ENCODE results near the gene SNAP91. TPM values are rescaled to one million over a fixed set of nuclear protein-coding genes. Genes with fewer than 3 reads are reported as not detected.
"Not testable (repeated sequence)": the region's sequence is repeated elsewhere in the genome, so short reads cannot be mapped to it uniquely, and the experiment has no call there.

Gene SNAP91
- total RNA-seq, 1 donor from 2014 or later = not detected

- no peak overlapping the region for H3K4me3 Mint-ChIP-seq
- H3K27me3 Mint-ChIP-seq (ENCODE audit: insufficient read depth) = no peaks in the 10 kb centered on the region
- intact Hi-C loops (cut with micrococcal nuclease) = no loop called here
- H3K27ac Mint-ChIP-seq = no peak overlapping the region
- DNase-seq (ENCODE audit: low spot score) = no peak
- H3K4me1 Mint-ChIP-seq (ENCODE audit: low read depth) = no peaks in the 10 kb centered on the region
- no peaks in the 10 kb centered on the region for H3K36me3 Mint-ChIP-seq (ENCODE audit: low read depth)
- peaks cover 6% of the 10 kb centered on the region for H3K9me3 Mint-ChIP-seq
Measured at GRCh38 chr6:83574783-83575182, 134.1 kb downstream of the SNAP91 start.

DNA sequence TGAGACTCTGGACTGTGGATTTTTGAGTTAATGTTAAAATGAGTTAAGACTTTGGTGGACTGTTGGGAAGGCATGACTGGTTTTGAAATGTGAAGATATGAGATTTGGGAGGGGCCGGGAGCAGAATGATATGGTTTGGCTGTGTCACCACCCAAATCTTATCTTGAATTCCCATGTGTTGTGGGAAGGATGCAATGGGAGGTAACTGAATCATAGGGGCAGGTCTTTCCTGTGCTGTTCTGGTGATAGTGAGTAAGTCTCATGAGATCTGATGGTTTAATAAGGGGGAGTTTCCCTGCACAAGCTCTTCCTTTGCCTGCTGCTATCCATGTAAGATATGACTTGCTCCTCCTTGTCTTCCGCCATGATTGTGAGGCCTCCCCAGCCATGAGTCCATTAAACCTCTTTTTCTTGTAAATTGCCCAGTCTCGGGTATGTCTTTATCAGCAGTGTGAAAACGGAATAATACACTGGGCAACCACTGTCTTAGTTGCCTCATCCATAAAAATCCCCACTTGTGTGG lies 137.2 kb downstream of the SNAP91 start:
- H3K27ac Mint-ChIP-seq; H3K4me1 Mint-ChIP-seq (ENCODE audit: low read depth); H3K36me3 Mint-ChIP-seq (ENCODE audit: low read depth); H3K9me3 Mint-ChIP-seq; DNase-seq (ENCODE audit: low spot score); H3K27me3 Mint-ChIP-seq (ENCODE audit: insufficient read depth); intact Hi-C loops (cut with micrococcal nuclease); H3K4me3 Mint-ChIP-seq: not testable (repeated sequence)

GRCh38 chr6:83558975-83559374 lies 149.9 kb downstream of the SNAP91 start:
- Mint-ChIP-seq H3K27me3 (ENCODE audit: insufficient read depth) (peaks cover 1% of the 10 kb centered on the region), H3K9me3 (no peaks in the 10 kb centered on the region), H3K4me1 (ENCODE audit: low read depth) (no peaks in the 10 kb centered on the region), H3K27ac (no peak overlapping the region), H3K4me3 (no peak overlapping the region), H3K36me3 (ENCODE audit: low read depth) (no peaks in the 10 kb centered on the region)
- intact Hi-C loops (cut with micrococcal nuclease) = no loop called here
- DNase-seq (ENCODE audit: low spot score) = no peak

DNA sequence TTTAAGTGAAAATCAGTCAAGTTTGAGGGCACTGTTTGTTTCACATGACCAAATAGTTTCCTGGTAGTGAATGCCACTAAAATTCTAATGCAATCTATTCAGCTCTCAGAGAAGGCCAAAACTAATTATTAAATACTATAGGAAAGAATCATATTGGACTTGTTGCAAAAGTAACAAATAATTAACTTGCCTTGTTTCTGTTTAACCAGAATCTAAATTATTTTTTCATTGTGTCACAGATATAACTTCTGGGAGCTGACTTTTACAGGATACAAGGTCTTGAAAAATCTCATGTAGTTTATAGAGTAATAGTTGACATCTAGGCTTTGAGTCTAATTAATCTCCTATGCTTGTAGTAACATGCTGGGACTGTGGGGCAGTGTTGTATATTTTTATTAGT lies 152.0 kb downstream of the SNAP91 start:
- DNase-seq (ENCODE audit: low spot score) = no peak
- H3K27me3 Mint-ChIP-seq (ENCODE audit: insufficient read depth) = peaks cover 1% of the 10 kb centered on the region
- no peak overlapping the region for H3K4me3 Mint-ChIP-seq
- intact Hi-C loops (cut with micrococcal nuclease) = no loop called here
- no peaks in the 10 kb centered on the region for H3K9me3 Mint-ChIP-seq
- no peaks in the 10 kb centered on the region for H3K4me1 Mint-ChIP-seq (ENCODE audit: low read depth)
- no peaks in the 10 kb centered on the region for H3K36me3 Mint-ChIP-seq (ENCODE audit: low read depth)
- H3K27ac Mint-ChIP-seq = no peak overlapping the region

DNA sequence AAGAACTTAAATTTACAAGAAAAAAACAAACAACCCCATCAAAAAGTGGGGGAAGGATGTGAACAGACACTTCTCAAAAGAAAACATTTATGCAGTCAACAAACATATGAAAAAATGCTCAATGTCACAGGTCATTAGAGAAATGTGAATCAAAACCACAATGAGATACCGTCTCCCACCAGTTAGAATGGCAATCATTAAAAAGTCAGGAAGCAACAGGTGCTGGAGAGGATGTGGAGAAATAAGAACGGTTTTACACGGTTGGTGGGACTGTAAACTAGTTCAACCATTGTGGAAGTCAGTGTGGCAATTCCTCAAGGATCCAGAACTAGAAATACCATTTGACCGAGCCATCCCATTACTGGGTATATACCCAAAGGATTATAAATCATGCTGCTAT lies 157.2 kb downstream of the SNAP91 start:
- H3K9me3 Mint-ChIP-seq = peaks cover 14% of the 10 kb centered on the region
- intact Hi-C loops (cut with micrococcal nuclease); H3K4me1 Mint-ChIP-seq (ENCODE audit: low read depth): not testable (repeated sequence)

DNA sequence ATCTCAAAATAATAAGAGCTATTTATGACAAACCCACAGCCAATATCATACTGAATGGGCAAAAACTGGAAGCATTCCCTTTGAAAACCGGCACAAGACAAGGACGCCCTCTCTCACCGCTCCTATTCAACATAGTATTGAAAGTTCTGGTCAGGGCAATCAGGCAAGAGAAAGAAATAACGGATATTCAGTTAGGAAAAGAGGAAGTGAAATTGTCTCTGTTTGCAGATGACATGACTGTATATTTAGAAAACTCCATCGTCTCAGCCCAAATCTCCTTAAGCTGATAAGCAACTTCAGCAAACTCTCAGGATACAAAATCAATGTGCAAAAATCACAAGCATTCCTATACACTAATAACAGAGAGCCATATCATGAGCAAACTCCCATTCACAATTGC lies 158.4 kb downstream of the SNAP91 start:
- H3K4me3 Mint-ChIP-seq; H3K36me3 Mint-ChIP-seq (ENCODE audit: low read depth); H3K27ac Mint-ChIP-seq; H3K4me1 Mint-ChIP-seq (ENCODE audit: low read depth); DNase-seq (ENCODE audit: low spot score); H3K27me3 Mint-ChIP-seq (ENCODE audit: insufficient read depth); intact Hi-C loops (cut with micrococcal nuclease): not testable (repeated sequence)
- H3K9me3 Mint-ChIP-seq = peaks cover 14% of the 10 kb centered on the region

More for the DNA sequence above, 157.2 kb downstream of the SNAP91 start:
- not testable (repeated sequence) for H3K27me3 Mint-ChIP-seq (ENCODE audit: insufficient read depth); DNase-seq (ENCODE audit: low spot score); H3K27ac Mint-ChIP-seq; H3K36me3 Mint-ChIP-seq (ENCODE audit: low read depth); H3K4me3 Mint-ChIP-seq

GRCh38 chr6:83546636-83547035 lies 162.3 kb downstream of the SNAP91 start:
- H3K4me3 Mint-ChIP-seq = no peak overlapping the region
- no peaks in the 10 kb centered on the region for H3K27me3 Mint-ChIP-seq (ENCODE audit: insufficient read depth)
- no peak for DNase-seq (ENCODE audit: low spot score)
- intact Hi-C loops (cut with micrococcal nuclease) = no loop called here
- no peak overlapping the region for H3K27ac Mint-ChIP-seq
- peaks cover 2% of the 10 kb centered on the region for H3K36me3 Mint-ChIP-seq (ENCODE audit: low read depth)
- H3K9me3 Mint-ChIP-seq = peaks cover 14% of the 10 kb centered on the region
- no peaks in the 10 kb centered on the region for H3K4me1 Mint-ChIP-seq (ENCODE audit: low read depth)

GRCh38 chr6:83539678-83540077 lies 169.2 kb downstream of the SNAP91 start:
- DNase-seq (ENCODE audit: low spot score) = no peak
- H3K4me1 Mint-ChIP-seq (ENCODE audit: low read depth) = no peaks in the 10 kb centered on the region
- H3K9me3 Mint-ChIP-seq = no peaks in the 10 kb centered on the region
- H3K4me3 Mint-ChIP-seq = no peak overlapping the region
- no peaks in the 10 kb centered on the region for H3K36me3 Mint-ChIP-seq (ENCODE audit: low read depth)
- intact Hi-C loops (cut with micrococcal nuclease) = no loop called here
- H3K27ac Mint-ChIP-seq = no peak overlapping the region
- no peaks in the 10 kb centered on the region for H3K27me3 Mint-ChIP-seq (ENCODE audit: insufficient read depth)

GRCh38 chr6:83536647-83537589 lies 172.0 kb downstream of the SNAP91 start:
- intact Hi-C loops (cut with micrococcal nuclease) = loop anchor here (1.0 kb wide), 2 partner anchors 315 to 470 kb away; partner anchors contain the start of gene DOP1A
- H3K27me3 Mint-ChIP-seq (ENCODE audit: insufficient read depth) = peaks cover 2% of the 10 kb centered on the region
- H3K27ac Mint-ChIP-seq = no peak overlapping the region
- no peaks in the 10 kb centered on the region for H3K36me3 Mint-ChIP-seq (ENCODE audit: low read depth)
- H3K9me3 Mint-ChIP-seq = no peaks in the 10 kb centered on the region
- no peak for DNase-seq (ENCODE audit: low spot score)
- no peaks in the 10 kb centered on the region for H3K4me1 Mint-ChIP-seq (ENCODE audit: low read depth)
- H3K4me3 Mint-ChIP-seq = no peak overlapping the region

GRCh38 chr6:83536034-83536646 lies 172.8 kb downstream of the SNAP91 start:
- H3K27ac Mint-ChIP-seq = no peak overlapping the region
- peak; percentile 6 for DNase-seq (ENCODE audit: low spot score)
- no peaks in the 10 kb centered on the region for H3K36me3 Mint-ChIP-seq (ENCODE audit: low read depth)
- H3K27me3 Mint-ChIP-seq (ENCODE audit: insufficient read depth) = peaks cover 2% of the 10 kb centered on the region
- intact Hi-C loops (cut with micrococcal nuclease) = loop anchor here (1.0 kb wide), 2 partner anchors 314 to 469 kb away; partner anchors contain the start of gene DOP1A
- H3K4me1 Mint-ChIP-seq (ENCODE audit: low read depth) = no peaks in the 10 kb centered on the region
- no peaks in the 10 kb centered on the region for H3K9me3 Mint-ChIP-seq
- no peak overlapping the region for H3K4me3 Mint-ChIP-seq

DNA sequence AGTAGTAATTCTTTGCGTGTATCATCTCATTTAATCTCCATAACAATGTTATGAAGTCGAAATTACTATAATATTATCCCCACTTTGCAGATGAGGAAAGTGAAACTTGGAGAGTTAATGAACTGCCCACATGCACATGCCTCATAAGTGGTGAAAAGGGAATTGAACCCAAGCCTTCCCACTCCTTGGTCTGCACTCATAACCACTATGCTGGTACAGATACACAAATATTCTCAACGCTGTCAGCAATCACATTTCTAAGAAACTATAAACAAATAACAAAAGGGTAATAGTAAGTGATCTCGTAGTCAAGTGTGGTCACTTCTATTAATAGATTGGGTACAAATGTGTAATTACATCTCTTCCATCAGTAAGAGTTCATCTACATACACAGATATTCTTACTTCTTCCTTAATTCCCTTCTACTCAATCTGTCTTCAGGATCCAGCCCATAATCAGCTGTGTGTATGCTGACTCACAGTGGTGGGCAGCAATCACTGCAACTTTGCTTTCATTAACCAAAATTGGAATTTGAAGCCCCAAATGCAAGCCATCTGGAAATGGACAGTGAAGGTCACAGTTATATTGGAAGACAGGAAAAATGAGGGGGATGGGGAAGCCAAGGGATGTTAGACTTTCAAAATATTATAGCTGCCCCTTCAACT lies 190.0 kb downstream of the SNAP91 start:
- H3K4me1 Mint-ChIP-seq (ENCODE audit: low read depth) = no peaks in the 10 kb centered on the region
- intact Hi-C loops (cut with micrococcal nuclease) = no loop called here
- no peak overlapping the region for H3K4me3 Mint-ChIP-seq
- H3K36me3 Mint-ChIP-seq (ENCODE audit: low read depth) = no peaks in the 10 kb centered on the region
- no peak for DNase-seq (ENCODE audit: low spot score)
- H3K9me3 Mint-ChIP-seq = no peaks in the 10 kb centered on the region
- no peak overlapping the region for H3K27ac Mint-ChIP-seq
- H3K27me3 Mint-ChIP-seq (ENCODE audit: insufficient read depth) = peaks cover 13% of the 10 kb centered on the region

DNA sequence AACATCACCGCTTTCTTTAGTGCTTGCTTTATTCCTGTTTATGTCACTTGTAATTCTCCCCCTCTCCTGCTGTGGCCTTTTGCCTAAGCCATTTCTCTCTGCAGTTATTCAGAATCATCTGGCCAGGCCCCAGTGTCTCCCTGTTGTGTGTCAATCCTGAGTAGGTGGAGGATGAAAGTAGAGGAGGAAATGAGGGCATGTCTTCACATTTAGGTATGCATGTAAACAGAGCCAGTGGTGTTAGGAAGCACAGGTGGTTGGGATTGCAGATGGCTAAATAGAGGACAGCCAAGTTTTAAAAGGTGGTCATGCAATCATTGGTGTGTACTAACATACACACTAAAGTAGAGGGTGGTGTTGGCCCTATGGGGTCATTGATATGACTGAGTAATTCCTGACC lies 191.4 kb downstream of the SNAP91 start:
- intact Hi-C loops (cut with micrococcal nuclease) = no loop called here

More for the DNA sequence above, 191.4 kb downstream of the SNAP91 start:
- no peaks in the 10 kb centered on the region for H3K36me3 Mint-ChIP-seq (ENCODE audit: low read depth)
- H3K9me3 Mint-ChIP-seq = no peaks in the 10 kb centered on the region
- no peaks in the 10 kb centered on the region for H3K4me1 Mint-ChIP-seq (ENCODE audit: low read depth)
- H3K27ac Mint-ChIP-seq = no peak overlapping the region
- peaks cover 24% of the 10 kb centered on the region for H3K27me3 Mint-ChIP-seq (ENCODE audit: insufficient read depth)
- H3K4me3 Mint-ChIP-seq = no peak overlapping the region
- no peak for DNase-seq (ENCODE audit: low spot score)
